Subcutaneous abdominal adipose tissue (tissue), 5 donors: ENCODE results near the gene SHROOM2.

Experiments
- H3K27ac ChIP-seq: one replicate; pipeline ENCODE4 v1.7.0; 2013; ENCODE audit warnings: low read depth, mild to moderate bottlenecking, inconsistent platforms, low read length, moderate library complexity
- H3K27me3 ChIP-seq, 5 donors: one replicate each; pipeline ENCODE4 v1.7.0; 2013; ENCODE audit warnings: low read length in 5 of 5, inconsistent platforms in 1 of 5; ENCODE audit not compliant: control insufficient read depth in 5 of 5, insufficient read depth in 4 of 5
- H3K36me3 ChIP-seq, 5 donors: one replicate each; pipeline ENCODE4 v1.7.0; 2013; ENCODE audit warnings: low read length in 5 of 5; ENCODE audit not compliant: control insufficient read depth in 5 of 5, insufficient read depth in 5 of 5
- H3K4me1 ChIP-seq, 5 donors: one replicate each; pipeline ENCODE4 v1.7.0; 2013; ENCODE audit warnings: low read length in 5 of 5, mild to moderate bottlenecking in 3 of 5, moderate library complexity in 1 of 5; ENCODE audit not compliant: control insufficient read depth in 5 of 5, insufficient read depth in 5 of 5
- H3K4me3 ChIP-seq, 5 donors: one replicate each; pipeline ENCODE4 v1.7.0; 2013; ENCODE audit warnings: low read length in 5 of 5, low read depth in 1 of 5
- H3K9ac ChIP-seq, 5 donors: one replicate each; pipeline ENCODE4 v1.7.0; 2013; ENCODE audit warnings: low read length in 5 of 5, mild to moderate bottlenecking in 4 of 5, moderate library complexity in 3 of 5
- H3K9me3 ChIP-seq, 5 donors: one replicate each; pipeline ENCODE4 v1.7.0; 2013; ENCODE audit warnings: low read length in 5 of 5; ENCODE audit not compliant: control insufficient read depth in 5 of 5
- donor health status: healthy.
- donor health status: healthy.
- donor health status: healthy.
- donor health status: healthy.
- donor health status: healthy.

SHROOM2 gene, protein sequence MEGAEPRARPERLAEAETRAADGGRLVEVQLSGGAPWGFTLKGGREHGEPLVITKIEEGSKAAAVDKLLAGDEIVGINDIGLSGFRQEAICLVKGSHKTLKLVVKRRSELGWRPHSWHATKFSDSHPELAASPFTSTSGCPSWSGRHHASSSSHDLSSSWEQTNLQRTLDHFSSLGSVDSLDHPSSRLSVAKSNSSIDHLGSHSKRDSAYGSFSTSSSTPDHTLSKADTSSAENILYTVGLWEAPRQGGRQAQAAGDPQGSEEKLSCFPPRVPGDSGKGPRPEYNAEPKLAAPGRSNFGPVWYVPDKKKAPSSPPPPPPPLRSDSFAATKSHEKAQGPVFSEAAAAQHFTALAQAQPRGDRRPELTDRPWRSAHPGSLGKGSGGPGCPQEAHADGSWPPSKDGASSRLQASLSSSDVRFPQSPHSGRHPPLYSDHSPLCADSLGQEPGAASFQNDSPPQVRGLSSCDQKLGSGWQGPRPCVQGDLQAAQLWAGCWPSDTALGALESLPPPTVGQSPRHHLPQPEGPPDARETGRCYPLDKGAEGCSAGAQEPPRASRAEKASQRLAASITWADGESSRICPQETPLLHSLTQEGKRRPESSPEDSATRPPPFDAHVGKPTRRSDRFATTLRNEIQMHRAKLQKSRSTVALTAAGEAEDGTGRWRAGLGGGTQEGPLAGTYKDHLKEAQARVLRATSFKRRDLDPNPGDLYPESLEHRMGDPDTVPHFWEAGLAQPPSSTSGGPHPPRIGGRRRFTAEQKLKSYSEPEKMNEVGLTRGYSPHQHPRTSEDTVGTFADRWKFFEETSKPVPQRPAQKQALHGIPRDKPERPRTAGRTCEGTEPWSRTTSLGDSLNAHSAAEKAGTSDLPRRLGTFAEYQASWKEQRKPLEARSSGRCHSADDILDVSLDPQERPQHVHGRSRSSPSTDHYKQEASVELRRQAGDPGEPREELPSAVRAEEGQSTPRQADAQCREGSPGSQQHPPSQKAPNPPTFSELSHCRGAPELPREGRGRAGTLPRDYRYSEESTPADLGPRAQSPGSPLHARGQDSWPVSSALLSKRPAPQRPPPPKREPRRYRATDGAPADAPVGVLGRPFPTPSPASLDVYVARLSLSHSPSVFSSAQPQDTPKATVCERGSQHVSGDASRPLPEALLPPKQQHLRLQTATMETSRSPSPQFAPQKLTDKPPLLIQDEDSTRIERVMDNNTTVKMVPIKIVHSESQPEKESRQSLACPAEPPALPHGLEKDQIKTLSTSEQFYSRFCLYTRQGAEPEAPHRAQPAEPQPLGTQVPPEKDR (N-terminal part only)

DNA sequence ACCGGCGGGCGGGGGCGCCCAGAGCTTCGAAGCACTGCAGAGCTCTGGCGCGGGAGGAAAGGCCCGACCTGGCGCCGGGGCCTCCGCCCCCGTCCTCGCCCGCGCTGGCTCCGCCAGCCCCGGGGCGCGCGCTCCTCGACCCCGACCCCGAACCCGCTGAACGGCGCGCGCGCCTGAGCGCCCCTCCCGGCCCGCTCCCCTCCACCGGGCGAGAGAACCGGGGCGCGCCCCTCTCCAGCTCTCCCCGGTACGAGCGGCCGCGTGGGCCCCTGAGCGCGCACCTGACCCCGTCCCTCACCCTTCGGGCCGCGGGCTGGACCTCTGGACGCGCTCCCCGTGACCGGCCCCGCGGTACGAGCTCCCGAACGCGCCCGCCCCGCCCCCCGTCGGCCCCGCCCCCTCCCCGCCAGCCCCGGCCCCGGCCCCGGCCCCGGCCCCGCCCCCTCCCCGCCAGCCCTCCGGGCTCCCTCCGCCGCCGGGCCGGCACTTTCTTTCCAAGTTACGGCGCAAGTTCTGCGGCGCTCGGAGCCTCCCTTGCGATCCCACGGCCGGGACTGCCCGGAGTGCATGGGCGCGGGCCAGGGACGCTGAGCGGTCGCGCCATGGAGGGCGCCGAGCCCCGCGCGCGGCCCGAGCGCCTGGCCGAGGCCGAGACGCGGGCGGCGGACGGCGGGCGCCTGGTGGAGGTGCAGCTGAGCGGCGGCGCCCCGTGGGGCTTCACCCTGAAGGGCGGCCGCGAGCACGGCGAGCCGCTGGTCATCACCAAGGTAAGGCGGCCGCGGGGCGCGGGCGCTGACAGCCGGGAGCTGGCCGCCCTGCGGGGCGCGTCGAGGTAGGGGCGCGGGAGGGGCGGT is at the start of gene SHROOM2:
Gene SHROOM2 (plus strand): TSS at position 486 of the 854 bp plus-strand sequence. CDS start 117 bp downstream, at position 603.
- Histone ChIP-seq H3K36me3 (no peaks in the 10 kb centered on the region), H3K9ac (peak within 1 kb of the TSS in 1 of 5 donors; percentile 1), H3K27ac (no peak within 1 kb of the TSS)

DNA sequence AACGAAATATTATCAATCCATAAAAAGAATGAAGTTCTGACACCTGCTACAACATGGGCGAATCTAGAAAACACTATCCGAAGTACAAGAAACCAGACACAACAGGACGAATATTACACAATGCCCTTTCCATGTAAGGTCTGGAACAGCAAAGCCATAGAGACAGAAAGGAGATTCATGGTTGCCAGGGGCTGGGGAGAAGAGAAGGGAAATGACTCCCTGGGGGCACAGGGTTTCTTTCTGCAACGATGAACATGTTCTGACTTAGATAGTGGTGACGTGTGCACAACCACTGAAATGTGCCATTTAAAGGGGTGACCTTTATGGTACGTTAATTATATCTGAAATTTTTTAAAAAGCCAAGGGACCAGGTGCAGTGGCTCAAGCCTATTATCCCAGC is 48.9 kb upstream of the SHROOM2 start:
- Histone ChIP-seq H3K27me3 (peaks cover 4 to 25% (median 11%) of the 10 kb centered on the region in 5 donors), H3K36me3 (no peaks in the 10 kb centered on the region), H3K9me3 (peaks cover 0 to 6% (median 0%) of the 10 kb centered on the region in 5 donors)

More for the DNA sequence above, at the start of gene SHROOM2:
- H3K4me1 ChIP-seq, result peaks cover 0 to 7% (median 5%) of the 10 kb centered on the region in 5 donors
- H3K4me3 ChIP-seq, result peak within 1 kb of the TSS; percentile 7 to 48 (median 46)
- peaks cover 13 to 40% (median 25%) of the 10 kb centered on the region in 5 donors for H3K27me3 ChIP-seq
- no peaks in the 10 kb centered on the region for H3K9me3 ChIP-seq

DNA sequence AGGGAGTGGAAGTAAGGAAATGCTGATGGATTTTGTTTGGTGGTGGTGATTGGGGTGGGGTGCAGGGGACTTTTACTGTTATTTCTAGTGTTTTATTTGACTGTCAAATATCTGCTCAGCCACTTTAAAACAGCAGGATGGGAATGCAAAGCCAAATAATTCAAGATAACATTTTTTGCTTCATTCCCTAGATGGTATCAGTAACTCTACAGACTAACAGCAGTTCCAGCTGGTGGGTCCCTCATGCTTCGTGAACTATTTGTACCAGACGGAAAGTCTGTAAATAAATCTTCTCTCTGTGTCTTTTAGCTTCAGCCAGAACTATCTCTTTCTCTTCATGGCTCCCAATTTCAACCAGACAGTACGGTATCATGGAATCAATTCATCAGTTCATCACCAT is 48.1 kb upstream of the SHROOM2 start:
- Histone ChIP-seq H3K9ac (no peak overlapping the region), H3K4me1 (peaks cover 0 to 5% (median 0%) of the 10 kb centered on the region in 5 donors)

More for the DNA sequence above, 48.9 kb upstream of the SHROOM2 start:
- Histone ChIP-seq H3K4me1 (peaks cover 0 to 9% (median 0%) of the 10 kb centered on the region in 5 donors), H3K4me3 (no peak overlapping the region), H3K27ac (no peak overlapping the region), H3K9ac (no peak overlapping the region)

DNA sequence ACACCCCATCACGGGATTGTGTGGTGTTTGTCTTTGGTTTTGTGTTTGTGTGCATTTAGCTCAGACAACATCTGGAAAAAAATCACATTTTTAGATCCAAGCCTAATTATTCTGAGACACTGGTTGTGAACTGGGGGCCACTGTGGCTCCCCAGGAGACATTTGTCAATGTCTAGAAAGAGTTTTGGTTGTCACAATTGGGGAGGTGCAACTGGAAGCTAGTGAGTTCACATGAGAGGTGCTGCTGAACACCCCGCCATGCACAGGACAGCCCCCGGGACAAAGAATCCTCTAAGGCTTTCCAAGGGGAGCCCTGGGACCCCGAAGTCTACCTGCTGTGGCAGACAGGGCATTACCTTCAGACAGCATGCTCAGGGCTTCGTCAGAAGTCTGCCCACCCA is 47.1 kb upstream of the SHROOM2 start:
- no peaks in the 10 kb centered on the region for H3K36me3 ChIP-seq
- peaks cover 4 to 29% (median 10%) of the 10 kb centered on the region in 5 donors for H3K27me3 ChIP-seq
- peaks cover 0 to 1% (median 0%) of the 10 kb centered on the region in 5 donors for H3K4me1 ChIP-seq
- no peak overlapping the region for H3K9ac ChIP-seq
- H3K4me3 ChIP-seq, result no peak overlapping the region
- H3K27ac ChIP-seq, result no peak overlapping the region
- peaks cover 0 to 4% (median 0%) of the 10 kb centered on the region in 5 donors for H3K9me3 ChIP-seq

More for the DNA sequence above, 48.1 kb upstream of the SHROOM2 start:
- Histone ChIP-seq H3K4me3 (no peak overlapping the region), H3K27me3 (peaks cover 4 to 25% (median 10%) of the 10 kb centered on the region in 5 donors), H3K27ac (no peak overlapping the region), H3K36me3 (no peaks in the 10 kb centered on the region), H3K9me3 (peaks cover 0 to 5% (median 0%) of the 10 kb centered on the region in 5 donors)

DNA sequence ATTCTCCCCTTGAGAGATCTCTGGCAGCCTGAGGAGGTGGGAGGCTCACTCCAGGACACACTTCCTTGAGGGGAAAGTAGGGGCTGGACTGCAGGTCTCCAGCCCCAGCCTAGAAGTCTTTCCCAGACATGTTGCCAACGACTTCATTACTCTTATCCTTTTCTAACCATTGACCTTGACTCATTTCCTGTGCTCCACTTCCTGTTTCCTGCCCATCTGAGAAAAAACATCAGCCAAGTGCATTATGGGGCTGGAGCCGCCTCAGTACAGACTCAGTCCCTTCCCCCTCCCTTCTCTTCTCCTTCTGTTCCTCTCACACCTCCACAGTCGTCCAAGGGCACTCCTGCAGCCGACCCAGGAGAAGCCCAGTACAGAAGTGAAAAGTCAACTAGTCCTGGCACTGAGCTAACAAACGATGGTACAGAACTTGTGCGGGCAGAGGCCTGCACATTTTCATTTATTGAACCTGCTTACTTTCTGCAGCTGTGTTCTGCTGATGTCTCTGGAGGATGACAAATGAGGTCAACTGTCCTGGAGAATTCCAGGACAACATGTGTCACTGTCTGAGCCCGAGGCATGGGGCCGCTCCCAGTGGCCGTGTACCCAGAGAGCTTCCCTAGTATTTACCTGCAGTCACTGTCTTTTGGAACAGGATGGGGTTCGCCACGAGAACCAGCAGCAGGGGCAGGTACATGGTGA is 40.7 kb upstream of the SHROOM2 start:
- H3K36me3 ChIP-seq, result no peaks in the 10 kb centered on the region
- H3K9me3 ChIP-seq, result peaks cover 0 to 5% (median 0%) of the 10 kb centered on the region in 5 donors
- H3K9ac ChIP-seq, result no peak overlapping the region
- no peak overlapping the region for H3K4me3 ChIP-seq
- H3K27ac ChIP-seq, result no peak overlapping the region
- H3K4me1 ChIP-seq, result peaks cover 0 to 13% (median 0%) of the 10 kb centered on the region in 5 donors
- H3K27me3 ChIP-seq, result peaks cover 0 to 7% (median 4%) of the 10 kb centered on the region in 5 donors

DNA sequence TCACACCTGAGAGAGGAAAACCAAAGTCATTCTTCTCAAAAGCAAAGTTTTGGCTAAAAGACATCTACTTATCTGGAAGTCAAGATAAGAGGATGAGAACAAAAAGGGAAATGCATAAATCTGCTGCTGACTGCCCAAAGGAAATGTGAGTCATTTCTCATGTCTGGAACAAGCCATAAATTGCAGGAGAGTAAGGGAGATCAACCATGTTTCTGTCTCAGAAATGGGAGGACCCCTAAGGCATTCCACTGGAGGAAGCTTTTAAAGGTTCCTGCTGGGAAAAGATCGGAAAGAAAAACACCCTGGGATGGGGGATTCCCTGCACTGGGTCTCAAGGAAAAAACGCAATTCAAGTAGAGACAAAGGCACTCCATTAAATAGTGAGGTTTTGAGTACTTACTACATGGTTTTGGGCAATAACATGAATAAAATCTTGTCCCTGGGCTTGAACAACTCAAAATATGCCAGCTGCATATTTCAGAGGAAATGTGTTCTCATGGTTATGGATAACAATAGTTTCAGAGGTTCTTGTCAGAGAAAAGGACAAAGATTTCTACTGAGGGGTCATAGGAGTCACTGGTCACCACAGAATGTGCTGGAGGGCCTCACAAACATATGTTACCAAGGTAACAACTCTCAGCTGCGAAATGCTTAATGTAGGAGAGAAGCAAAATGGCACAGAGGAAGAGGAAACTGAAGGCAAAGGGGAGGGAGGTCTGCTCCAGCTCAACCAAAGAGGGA is 39.9 kb upstream of the SHROOM2 start:
- peaks cover 0 to 13% (median 0%) of the 10 kb centered on the region in 5 donors for H3K4me1 ChIP-seq
- no peak overlapping the region for H3K4me3 ChIP-seq
- H3K9ac ChIP-seq, result no peak overlapping the region
- no peaks in the 10 kb centered on the region for H3K36me3 ChIP-seq
- no peak overlapping the region for H3K27ac ChIP-seq
- H3K9me3 ChIP-seq, result peaks cover 0 to 5% (median 0%) of the 10 kb centered on the region in 5 donors
- peaks cover 0 to 8% (median 6%) of the 10 kb centered on the region in 5 donors for H3K27me3 ChIP-seq

DNA sequence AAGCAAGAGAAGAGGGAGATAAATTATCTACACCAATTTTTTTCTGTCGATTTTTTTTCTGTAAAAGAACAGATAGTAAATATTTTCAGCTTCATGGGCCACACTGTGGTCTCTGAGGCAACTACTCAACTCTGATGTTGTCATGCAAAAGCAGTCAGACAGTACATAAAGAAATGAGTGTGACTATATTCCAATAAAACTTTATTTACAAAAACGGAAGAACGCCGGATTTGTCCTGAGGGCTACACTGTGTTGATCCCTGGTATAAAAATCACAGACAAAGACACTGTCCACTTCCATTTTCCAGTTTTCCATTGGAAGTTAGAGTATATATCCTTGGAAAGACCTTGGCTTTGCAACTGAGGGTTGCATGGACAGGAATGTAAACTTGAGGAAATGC is 38.6 kb upstream of the SHROOM2 start:
- Histone ChIP-seq H3K27ac (no peak overlapping the region), H3K36me3 (no peaks in the 10 kb centered on the region), H3K9ac (no peak overlapping the region), H3K4me3 (no peak overlapping the region), H3K27me3 (peaks cover 0 to 13% (median 4%) of the 10 kb centered on the region in 5 donors), H3K4me1 (peaks cover 0 to 13% (median 0%) of the 10 kb centered on the region in 5 donors), H3K9me3 (peaks cover 0 to 5% (median 0%) of the 10 kb centered on the region in 5 donors)

DNA sequence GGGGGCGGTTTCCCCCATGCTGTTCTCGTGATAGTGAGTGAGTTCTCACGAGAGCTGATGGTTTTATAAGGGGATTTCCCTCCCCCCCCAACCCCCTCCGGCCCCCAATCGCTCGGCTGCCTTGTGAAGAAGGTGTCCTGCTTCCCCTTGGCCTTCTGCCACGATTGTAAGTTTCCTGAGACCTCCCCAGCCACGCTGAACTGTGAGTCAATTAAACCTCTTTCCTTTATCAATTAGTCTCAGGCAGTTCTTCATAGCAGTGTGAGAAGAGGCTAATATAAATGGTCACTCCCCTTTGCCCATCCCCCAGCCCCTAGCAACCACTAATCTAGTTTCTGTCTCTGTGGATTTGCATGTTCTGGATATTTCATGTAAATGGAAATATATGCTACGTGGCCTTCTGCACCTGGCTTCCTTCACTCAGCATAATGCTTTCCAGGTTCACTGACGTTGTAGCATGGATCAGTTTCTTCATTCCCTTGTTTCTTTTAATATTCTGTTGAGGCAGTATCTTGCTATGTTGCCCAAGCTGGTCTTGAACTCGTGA is 37.0 kb upstream of the SHROOM2 start:
- Histone ChIP-seq H3K36me3 (no peaks in the 10 kb centered on the region), H3K9ac (no peak overlapping the region), H3K4me1 (peaks cover 0 to 13% (median 0%) of the 10 kb centered on the region in 5 donors), H3K27me3 (peaks cover 0 to 8% (median 4%) of the 10 kb centered on the region in 5 donors), H3K4me3 (no peak overlapping the region), H3K9me3 (peaks cover 0 to 5% (median 0%) of the 10 kb centered on the region in 5 donors), H3K27ac (no peak overlapping the region)
